ENCODE data around the gene GK. TPM values are rescaled to one million over a fixed set of nuclear protein-coding genes. Genes with fewer than 3 reads are reported as not detected.

Gene GK
- total RNA-seq, 2 donors from 2014 or later: 8.9 to 10.2 TPM

- Histone ChIP-seq H3K27me3 (ENCODE audit: control insufficient read depth, insufficient read depth, low read length, poor library complexity, severe bottlenecking) (no peaks in the 10 kb centered on the region), H3K4me1 (ENCODE audit: control insufficient read depth, insufficient read depth, low read length) (no peaks in the 10 kb centered on the region), H3K36me3 (ENCODE audit: control insufficient read depth, insufficient read depth, low read length) (no peaks in the 10 kb centered on the region), H3K4me3 (ENCODE audit: low read length) (no peak overlapping the region), H3K9ac (ENCODE audit: extremely low read depth, low read length, poor library complexity, severe bottlenecking) (no peak overlapping the region), H3K9me3 (ENCODE audit: control insufficient read depth, low read length) (no peaks in the 10 kb centered on the region), H3K27ac (ENCODE audit: low read depth, low read length) (no peak overlapping the region)
- peaks cover 2% of the 10 kb centered on the region for H3K9me3 Mint-ChIP-seq
- no peaks in the 10 kb centered on the region for H3K36me3 Mint-ChIP-seq (ENCODE audit: low read depth)
- no peaks in the 10 kb centered on the region for H3K4me1 Mint-ChIP-seq
- H3K27ac Mint-ChIP-seq: no peak overlapping the region
- DNase-seq: no peak
- H3K4me3 Mint-ChIP-seq: no peak overlapping the region
- 90 to 96% methylated on average over 7 to 11 of the region's 17 CpGs for WGBS, 2 experiments (ENCODE audit: insufficient coverage in 1 of 2, insufficient read length in 1 of 2)
- no peaks in the 10 kb centered on the region for H3K27me3 Mint-ChIP-seq (ENCODE audit: insufficient read depth)
- TF ChIP-seq CTCF (conservative IDR thresholded peaks at IDR 0.05): no peak
Observed at GRCh38 chrX:30733852-30734660, 80.8 kb downstream of the GK start.

GRCh38 chrX:30734782-30735181, 81.6 kb downstream of the GK start:
- Mint-ChIP-seq H3K27ac (no peak overlapping the region), H3K27me3 (ENCODE audit: insufficient read depth) (no peaks in the 10 kb centered on the region), H3K9me3 (peaks cover 2% of the 10 kb centered on the region), H3K4me1 (no peaks in the 10 kb centered on the region), H3K36me3 (ENCODE audit: low read depth) (no peaks in the 10 kb centered on the region), H3K4me3 (no peak overlapping the region)
- no peaks in the 10 kb centered on the region for H3K9me3 ChIP-seq (ENCODE audit: control insufficient read depth, low read length)
- no peaks in the 10 kb centered on the region for H3K4me1 ChIP-seq (ENCODE audit: control insufficient read depth, insufficient read depth, low read length)
- no peaks in the 10 kb centered on the region for H3K27me3 ChIP-seq (ENCODE audit: control insufficient read depth, insufficient read depth, low read length, poor library complexity, severe bottlenecking)
- H3K4me3 ChIP-seq (ENCODE audit: low read length): no peak overlapping the region
- H3K27ac ChIP-seq (ENCODE audit: low read depth, low read length): no peak overlapping the region
- DNase-seq: no peak
- H3K36me3 ChIP-seq (ENCODE audit: control insufficient read depth, insufficient read depth, low read length): no peaks in the 10 kb centered on the region
- TF ChIP-seq CTCF (conservative IDR thresholded peaks at IDR 0.05): no peak
- 100% methylated on average over 3 of the region's 3 CpGs; no CpG with 5 or more reads in 1 of the 2 experiments for WGBS, 2 experiments (ENCODE audit: insufficient coverage in 1 of 2, insufficient read length in 1 of 2)
- no peak overlapping the region for H3K9ac ChIP-seq (ENCODE audit: extremely low read depth, low read length, poor library complexity, severe bottlenecking)

- no peaks in the 10 kb centered on the region for H3K4me1 Mint-ChIP-seq
- peak; percentile 90 for DNase-seq
- no peak overlapping the region for H3K4me3 Mint-ChIP-seq
- H3K27ac ChIP-seq (ENCODE audit: low read depth, low read length): no peak overlapping the region
- no peaks in the 10 kb centered on the region for H3K36me3 ChIP-seq (ENCODE audit: control insufficient read depth, insufficient read depth, low read length)
- H3K4me1 ChIP-seq (ENCODE audit: control insufficient read depth, insufficient read depth, low read length): no peaks in the 10 kb centered on the region
- H3K27ac Mint-ChIP-seq: no peak overlapping the region
- peak; percentile 95 for TF ChIP-seq CTCF (conservative IDR thresholded peaks at IDR 0.05)
- H3K27me3 ChIP-seq (ENCODE audit: control insufficient read depth, insufficient read depth, low read length, poor library complexity, severe bottlenecking): no peaks in the 10 kb centered on the region
- H3K9me3 Mint-ChIP-seq: peaks cover 2% of the 10 kb centered on the region
- 22% methylated on average over 6 of the region's 6 CpGs; no CpG with 5 or more reads in 1 of the 2 experiments for WGBS, 2 experiments (ENCODE audit: insufficient coverage in 1 of 2, insufficient read length in 1 of 2)
- no peaks in the 10 kb centered on the region for H3K9me3 ChIP-seq (ENCODE audit: control insufficient read depth, low read length)
- no peaks in the 10 kb centered on the region for H3K36me3 Mint-ChIP-seq (ENCODE audit: low read depth)
- no peak overlapping the region for H3K4me3 ChIP-seq (ENCODE audit: low read length)
- no peak overlapping the region for H3K9ac ChIP-seq (ENCODE audit: extremely low read depth, low read length, poor library complexity, severe bottlenecking)
- no peaks in the 10 kb centered on the region for H3K27me3 Mint-ChIP-seq (ENCODE audit: insufficient read depth)
Observed at GRCh38 chrX:30735839-30736238, 82.6 kb downstream of the GK start.

Data from endodermal cell (in vitro differentiated cells).